DND-41 (cell line): ENCODE data around the gene NXPH1.

Experiments
- ATAC-seq: fragments of 200-7000 bp; cut with Tn5 transposase; 3 replicates; pipeline ENCODE4 v1.9.1; 2021; ENCODE audit warnings: low read depth; ENCODE audit not compliant: insufficient read depth
- DNase-seq: peaks from one replicate; pipeline ENCODE4 v3.0.0-alpha.2; 2020
- H2AFZ ChIP-seq: 2 replicates; pipeline ENCODE4 v1.6.0; 2012; ENCODE audit warnings: low read depth, low read length
- H3K27ac ChIP-seq: 2 replicates; pipeline ENCODE4 v1.5.1; 2012; ENCODE audit warnings: low read length, inconsistent platforms
- H3K27me3 ChIP-seq: fragments of 200-600 bp; sonication (generic); 2 replicates; pipeline ENCODE4 v1.6.0; 2012; ENCODE audit warnings: low read length, mild to moderate bottlenecking, inconsistent platforms; ENCODE audit not compliant: insufficient read depth, poor library complexity
- H3K36me3 ChIP-seq: 2 replicates; pipeline ENCODE4 v1.5.1; 2012; ENCODE audit warnings: low read length, inconsistent platforms; ENCODE audit not compliant: insufficient read depth
- H3K4me1 ChIP-seq: 2 replicates; pipeline ENCODE4 v1.5.1; 2012; ENCODE audit warnings: mild to moderate bottlenecking, low read length; ENCODE audit not compliant: insufficient read depth
- H3K4me2 ChIP-seq: 2 replicates; pipeline ENCODE4 v1.6.0; 2012; ENCODE audit warnings: mild to moderate bottlenecking, moderate library complexity, low read length, inconsistent platforms; ENCODE audit not compliant: insufficient read depth
- H3K4me3 ChIP-seq, 2 experiments: fragments of 200-600 bp in 1 of 2; shearing (Covaris generic) in 1 of 2; 2 replicates each; pipeline ENCODE4 v1.5.1; 2012 to 2016; ENCODE audit warnings: inconsistent platforms in 2 of 2, low read length in 2 of 2, mild to moderate bottlenecking in 2 of 2, low read depth in 1 of 2, moderate library complexity in 1 of 2
- H3K79me2 ChIP-seq: 2 replicates; pipeline ENCODE4 v1.6.0; 2012; ENCODE audit warnings: low read length, inconsistent platforms; ENCODE audit not compliant: insufficient read depth
- H3K9ac ChIP-seq: 2 replicates; pipeline ENCODE4 v1.6.0; 2012; ENCODE audit warnings: low read depth, mild to moderate bottlenecking, inconsistent platforms, low read length, moderate library complexity
- H3K9me3 ChIP-seq: 2 replicates; pipeline ENCODE4 v1.5.1; 2012; ENCODE audit warnings: low read length, moderate library complexity, mild to moderate bottlenecking, inconsistent platforms; ENCODE audit not compliant: insufficient read depth, severe bottlenecking
- H4K20me1 ChIP-seq: 2 replicates; pipeline ENCODE4 v1.6.0; 2012; ENCODE audit warnings: low read length; ENCODE audit not compliant: insufficient read depth
- EZH2 ChIP-seq: IDR thresholded peaks from 3 replicates; pipeline ENCODE4 v1.6.1; 2012; ENCODE audit warnings: borderline replicate concordance, low read depth, mild to moderate bottlenecking, moderate library complexity, low read length, inconsistent platforms; ENCODE audit not compliant: severe bottlenecking
- TF ChIP-seq, protein P1 (sequence below): IDR thresholded peaks from 2 replicates; pipeline ENCODE4 v1.5.1; 2012; ENCODE audit warnings: borderline replicate concordance, low read length, moderate library complexity, mild to moderate bottlenecking; ENCODE audit not compliant: poor library complexity, severe bottlenecking; ENCODE audit errors: extremely low read depth

Gene NXPH1

GRCh38 chr7:8785081-8785480 lies 351.7 kb downstream of the NXPH1 start:
- Histone ChIP-seq H3K79me2 (no peaks in the 10 kb centered on the region), H4K20me1 (no peaks in the 10 kb centered on the region), H3K4me3 (no peak overlapping the region), H3K27me3 (no peaks in the 10 kb centered on the region), H3K4me1 (no peaks in the 10 kb centered on the region), H2AFZ (no peak overlapping the region), H3K9me3 (no peaks in the 10 kb centered on the region), H3K9ac (no peak overlapping the region), H3K36me3 (no peaks in the 10 kb centered on the region), H3K27ac (no peak overlapping the region), H3K4me2 (no peak overlapping the region)
- no peak for DNase-seq
- TF ChIP-seq EZH2 = no peak
- TF ChIP-seq, protein P1, sequence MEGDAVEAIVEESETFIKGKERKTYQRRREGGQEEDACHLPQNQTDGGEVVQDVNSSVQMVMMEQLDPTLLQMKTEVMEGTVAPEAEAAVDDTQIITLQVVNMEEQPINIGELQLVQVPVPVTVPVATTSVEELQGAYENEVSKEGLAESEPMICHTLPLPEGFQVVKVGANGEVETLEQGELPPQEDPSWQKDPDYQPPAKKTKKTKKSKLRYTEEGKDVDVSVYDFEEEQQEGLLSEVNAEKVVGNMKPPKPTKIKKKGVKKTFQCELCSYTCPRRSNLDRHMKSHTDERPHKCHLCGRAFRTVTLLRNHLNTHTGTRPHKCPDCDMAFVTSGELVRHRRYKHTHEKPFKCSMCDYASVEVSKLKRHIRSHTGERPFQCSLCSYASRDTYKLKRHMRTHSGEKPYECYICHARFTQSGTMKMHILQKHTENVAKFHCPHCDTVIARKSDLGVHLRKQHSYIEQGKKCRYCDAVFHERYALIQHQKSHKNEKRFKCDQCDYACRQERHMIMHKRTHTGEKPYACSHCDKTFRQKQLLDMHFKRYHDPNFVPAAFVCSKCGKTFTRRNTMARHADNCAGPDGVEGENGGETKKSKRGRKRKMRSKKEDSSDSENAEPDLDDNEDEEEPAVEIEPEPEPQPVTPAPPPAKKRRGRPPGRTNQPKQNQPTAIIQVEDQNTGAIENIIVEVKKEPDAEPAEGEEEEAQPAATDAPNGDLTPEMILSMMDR = no peak
- no peak for ATAC-seq

DNA sequence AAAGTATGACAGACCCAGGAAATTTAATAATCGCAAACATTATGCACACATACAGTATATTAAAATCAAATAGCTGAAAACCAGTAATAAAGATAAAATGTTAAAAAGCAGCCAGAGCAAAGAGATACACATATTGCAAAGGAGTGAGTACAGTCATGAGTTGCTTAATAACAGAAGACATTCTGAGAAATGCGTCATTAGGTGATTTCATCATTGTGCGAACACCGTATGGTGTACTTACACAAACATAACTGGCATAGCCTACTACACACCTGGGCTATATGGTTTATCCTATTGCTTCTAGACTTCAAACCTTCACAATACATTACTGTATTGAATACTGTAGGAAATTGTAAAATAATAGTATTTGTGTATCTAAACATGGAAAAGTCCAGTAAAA lies 367.6 kb downstream of the NXPH1 start:
- ATAC-seq = no peak
- TF ChIP-seq, protein P1 = no peak
- TF ChIP-seq EZH2 = no peak
- Histone ChIP-seq H3K4me3 (no peak overlapping the region), H3K4me2 (no peak overlapping the region), H3K27me3 (no peaks in the 10 kb centered on the region), H2AFZ (no peak overlapping the region), H3K27ac (no peak overlapping the region), H4K20me1 (no peaks in the 10 kb centered on the region), H3K79me2 (no peaks in the 10 kb centered on the region), H3K36me3 (no peaks in the 10 kb centered on the region), H3K4me1 (no peaks in the 10 kb centered on the region), H3K9me3 (no peaks in the 10 kb centered on the region), H3K9ac (no peak overlapping the region)
- no peak for DNase-seq
